ENCODE data around the gene OASL. TPM values are rescaled to one million over a fixed set of nuclear protein-coding genes. Genes with fewer than 3 reads are reported as not detected.

OASL gene
- total and polyA plus RNA-seq, 2 experiments from 2014 or later, result 0.13 to 0.54 TPM

GRCh38 chr12:121085506-121086353, 46.7 kb upstream of the OASL start:
- H3K9me3 ChIP-seq (ENCODE audit: low read depth), result no peaks in the 10 kb centered on the region
- WGBS, 2 experiments (ENCODE audit: low coverage in 1 of 2, low lambda C conversion rate in 2 of 2, missing lambda C conversion rate in 2 of 2), result 75 to 77% methylated on average over 17 of the region's 17 CpGs
- H3K36me3 ChIP-seq (ENCODE audit: low read depth), result no peaks in the 10 kb centered on the region
- no peak overlapping the region for H3K27ac ChIP-seq
- no peak overlapping the region for H3K4me2 ChIP-seq (ENCODE audit: unreplicated experiment)
- no peaks in the 10 kb centered on the region for H4K20me1 ChIP-seq (ENCODE audit: insufficient read depth)
- no peak for DNase-seq
- H2AFZ ChIP-seq, result no peak overlapping the region
- no peaks in the 10 kb centered on the region for H3F3A ChIP-seq (ENCODE audit: insufficient read depth)
- H3K27me3 ChIP-seq (replicated peaks; ENCODE audit: insufficient read depth), result no peaks in the 10 kb centered on the region
- H3K4me3 ChIP-seq, result no peak overlapping the region
- in situ Hi-C loops (cut with MboI), result no loop called here
- no peak overlapping the region for H3K9ac ChIP-seq
- H3K9me2 ChIP-seq (ENCODE audit: insufficient read depth), result no peaks in the 10 kb centered on the region
- no peaks in the 10 kb centered on the region for H3K4me1 ChIP-seq (ENCODE audit: insufficient read depth)
- H3K79me2 ChIP-seq (ENCODE audit: insufficient read depth), result no peaks in the 10 kb centered on the region
- TF ChIP-seq EZH2phosphoT487 (IDR thresholded peaks at IDR 0.05; ENCODE audit: insufficient read depth, low read depth), result no peak
- no peak for TF ChIP-seq EZH2 (IDR thresholded peaks at IDR 0.05; ENCODE audit: insufficient read depth, poor library complexity, severe bottlenecking)

GRCh38 chr12:121085069-121085468, 46.0 kb upstream of the OASL start:
- Histone ChIP-seq H3K79me2 (ENCODE audit: insufficient read depth) (no peaks in the 10 kb centered on the region), H3K4me1 (ENCODE audit: insufficient read depth) (no peaks in the 10 kb centered on the region), H3K4me2 (ENCODE audit: unreplicated experiment) (no peak overlapping the region), H4K20me1 (ENCODE audit: insufficient read depth) (no peaks in the 10 kb centered on the region), H3K27ac (no peak overlapping the region), H3K9me2 (ENCODE audit: insufficient read depth) (no peaks in the 10 kb centered on the region), H3K9me3 (ENCODE audit: low read depth) (no peaks in the 10 kb centered on the region), H3K4me3 (no peak overlapping the region), H2AFZ (no peak overlapping the region), H3F3A (ENCODE audit: insufficient read depth) (no peaks in the 10 kb centered on the region), H3K36me3 (ENCODE audit: low read depth) (no peaks in the 10 kb centered on the region), H3K9ac (no peak overlapping the region), H3K27me3 (replicated peaks; ENCODE audit: insufficient read depth) (no peaks in the 10 kb centered on the region)
- DNase-seq, result peak; percentile 13
- 67% methylated on average over 4 of the region's 4 CpGs for WGBS, 2 experiments (ENCODE audit: low coverage in 1 of 2, low lambda C conversion rate in 2 of 2, missing lambda C conversion rate in 2 of 2)
- in situ Hi-C loops (cut with MboI), result no loop called here
- no peak for TF ChIP-seq EZH2phosphoT487 (IDR thresholded peaks at IDR 0.05; ENCODE audit: insufficient read depth, low read depth)
- no peak for TF ChIP-seq EZH2 (IDR thresholded peaks at IDR 0.05; ENCODE audit: insufficient read depth, poor library complexity, severe bottlenecking)

GRCh38 chr12:121084229-121084628, 45.2 kb upstream of the OASL start:
- H3K4me3 ChIP-seq, result no peak overlapping the region
- H3K79me2 ChIP-seq (ENCODE audit: insufficient read depth), result no peaks in the 10 kb centered on the region
- no peaks in the 10 kb centered on the region for H3K27me3 ChIP-seq (replicated peaks; ENCODE audit: insufficient read depth)
- no peak overlapping the region for H3K4me2 ChIP-seq (ENCODE audit: unreplicated experiment)
- no peak overlapping the region for H3K27ac ChIP-seq
- H3K9me2 ChIP-seq (ENCODE audit: insufficient read depth), result no peaks in the 10 kb centered on the region
- DNase-seq, result no peak
- no peak for TF ChIP-seq EZH2phosphoT487 (IDR thresholded peaks at IDR 0.05; ENCODE audit: insufficient read depth, low read depth)
- TF ChIP-seq EZH2 (IDR thresholded peaks at IDR 0.05; ENCODE audit: insufficient read depth, poor library complexity, severe bottlenecking), result no peak
- no peaks in the 10 kb centered on the region for H3K36me3 ChIP-seq (ENCODE audit: low read depth)
- no peaks in the 10 kb centered on the region for H3F3A ChIP-seq (ENCODE audit: insufficient read depth)
- H4K20me1 ChIP-seq (ENCODE audit: insufficient read depth), result no peaks in the 10 kb centered on the region
- no peak overlapping the region for H3K9ac ChIP-seq
- H2AFZ ChIP-seq, result no peak overlapping the region
- no peaks in the 10 kb centered on the region for H3K4me1 ChIP-seq (ENCODE audit: insufficient read depth)
- H3K9me3 ChIP-seq (ENCODE audit: low read depth), result no peaks in the 10 kb centered on the region
- in situ Hi-C loops (cut with MboI), result no loop called here
- 39 to 49% methylated on average over 3 of the region's 3 CpGs for WGBS, 2 experiments (ENCODE audit: low coverage in 1 of 2, low lambda C conversion rate in 2 of 2, missing lambda C conversion rate in 2 of 2)

GRCh38 chr12:121080909-121081308, 41.9 kb upstream of the OASL start:
- H3K36me3 ChIP-seq (ENCODE audit: low read depth), result no peaks in the 10 kb centered on the region
- H3K9me2 ChIP-seq (ENCODE audit: insufficient read depth), result no peaks in the 10 kb centered on the region
- no peak for DNase-seq
- no peak overlapping the region for H3K4me3 ChIP-seq
- TF ChIP-seq EZH2 (IDR thresholded peaks at IDR 0.05; ENCODE audit: insufficient read depth, poor library complexity, severe bottlenecking) (no peak), EZH2phosphoT487 (IDR thresholded peaks at IDR 0.05; ENCODE audit: insufficient read depth, low read depth) (no peak)
- no peak overlapping the region for H3K9ac ChIP-seq
- H3K4me2 ChIP-seq (ENCODE audit: unreplicated experiment), result no peak overlapping the region
- no peaks in the 10 kb centered on the region for H3K79me2 ChIP-seq (ENCODE audit: insufficient read depth)
- no peak overlapping the region for H2AFZ ChIP-seq
- H3K4me1 ChIP-seq (ENCODE audit: insufficient read depth), result no peaks in the 10 kb centered on the region
- H3K27me3 ChIP-seq (replicated peaks; ENCODE audit: insufficient read depth), result no peaks in the 10 kb centered on the region
- in situ Hi-C loops (cut with MboI), result no loop called here
- 98 to 100% methylated on average over 2 of the region's 2 CpGs for WGBS, 2 experiments (ENCODE audit: low coverage in 1 of 2, low lambda C conversion rate in 2 of 2, missing lambda C conversion rate in 2 of 2)
- no peak overlapping the region for H3K27ac ChIP-seq
- H4K20me1 ChIP-seq (ENCODE audit: insufficient read depth), result no peaks in the 10 kb centered on the region
- no peaks in the 10 kb centered on the region for H3F3A ChIP-seq (ENCODE audit: insufficient read depth)
- H3K9me3 ChIP-seq (ENCODE audit: low read depth), result no peaks in the 10 kb centered on the region

All from GM23248 (cell line).